Measurements from ENCODE around the gene NRG2. TPM values are rescaled to one million over a fixed set of nuclear protein-coding genes. Genes with fewer than 3 reads are reported as not detected.

The NRG2 gene
- total and polyA plus RNA-seq, 2 of the 8 experiments (the other 6 are each of a cell fraction or from before 2014, with no cell fraction given) = 0.27 to 0.54 TPM

GRCh38 chr5:140037012-140037411 is 6.1 kb downstream of the NRG2 start:
- Histone ChIP-seq H2AK5ac (ENCODE audit: low read depth, low read length) (no peak overlapping the region), H4K91ac (replicated peaks; ENCODE audit: insufficient read length, low read length) (no peak overlapping the region), H3K36me3 (ENCODE audit: control insufficient read depth in 2 of 4, insufficient read depth in 4 of 4, low read length in 3 of 4) (no peaks in the 10 kb centered on the region), H3K18ac (ENCODE audit: extremely low read depth, low read length) (no peak overlapping the region), H2BK15ac (ENCODE audit: low read length) (no peak overlapping the region), H4K8ac (ENCODE audit: extremely low read depth, insufficient read depth, low read length) (no peak overlapping the region), H2BK5ac (ENCODE audit: low read depth, low read length) (no peak overlapping the region), H3K27ac (ENCODE audit: low read depth, low read length) (no peak overlapping the region), H3K9ac (replicated peaks in 1 of 4; ENCODE audit: extremely low read depth in 1 of 4, low read depth in 3 of 4, low read length in 3 of 4) (no peak overlapping the region), H3K79me2 (ENCODE audit: control insufficient read depth in 1 of 2, insufficient read depth in 2 of 2, low read length in 2 of 2) (no peaks in the 10 kb centered on the region), H2BK120ac (replicated peaks; ENCODE audit: low read depth, low read length) (no peak overlapping the region), H4K20me1 (replicated peaks in 1 of 2; ENCODE audit: control insufficient read depth in 1 of 2, insufficient read depth in 2 of 2, low read length in 2 of 2) (peaks cover 0 to 3% of the 10 kb centered on the region in 2 experiments), H2AFZ (ENCODE audit: low read length) (no peak overlapping the region), H2BK12ac (ENCODE audit: low read depth, low read length) (no peak overlapping the region), H3K4me3 (ENCODE audit: extremely low read depth in 1 of 4, insufficient read depth in 2 of 4, low read depth in 3 of 4, low read length in 4 of 4) (no peak overlapping the region), H4K5ac (ENCODE audit: insufficient read length, low read depth, low read length) (no peak overlapping the region), H3K27me3 (replicated peaks in 1 of 4; ENCODE audit: control insufficient read depth in 3 of 4, extremely low read depth in 1 of 4, insufficient read depth in 3 of 4, low read length in 3 of 4) (peaks cover 19 to 37% (median 28%) of the 10 kb centered on the region in 4 experiments), H3K4me1 (replicated peaks in 1 of 4; ENCODE audit: control insufficient read depth in 3 of 4, insufficient read depth in 4 of 4, low read length in 3 of 4) (peaks cover 0 to 3% (median 2%) of the 10 kb centered on the region in 4 experiments; a peak in 5 of 7 replicates), H3K23me2 (ENCODE audit: low read depth, low read length) (peaks cover 3% of the 10 kb centered on the region; the same call in 1 of the 2 replicates), H2BK20ac (ENCODE audit: low read length) (no peak overlapping the region), H3K9me3 (ENCODE audit: insufficient read depth in 2 of 2, low read depth in 1 of 2, low read length in 1 of 2) (no peaks in the 10 kb centered on the region), H3K4me2 (ENCODE audit: insufficient read depth in 1 of 2, low read depth in 2 of 2, low read length in 2 of 2) (no peak overlapping the region), H3K4ac (replicated peaks; ENCODE audit: insufficient read length, low read depth, low read length) (no peak overlapping the region), H3K14ac (ENCODE audit: insufficient read length) (no peak overlapping the region), H3K23ac (ENCODE audit: insufficient read length) (no peak overlapping the region), H3K56ac (replicated peaks; ENCODE audit: insufficient read length, low read depth, low read length) (no peak overlapping the region), H3K79me1 (ENCODE audit: low read depth, low read length) (no peaks in the 10 kb centered on the region)
- DNase-seq (ENCODE audit: low read depth in 1 of 2, low spot score in 2 of 2) (no peak), FAIRE-seq (no peak)
- ChIA-PET POLR2A (ENCODE audit: partially characterized antibody) (no interaction called here), CTCF (ENCODE audit: partially characterized antibody) (interaction anchor here (0.7 kb wide), 1 partner anchor 104 kb away, joined by 3 read pairs; no protein-coding TSS in a partner anchor)
- WGBS, 2 experiments (ENCODE audit: extremely low coverage in 1 of 2, insufficient coverage in 1 of 2, insufficient read length in 1 of 2, insufficient replicate concordance in 2 of 2, low coverage in 1 of 2, low lambda C conversion rate in 2 of 2, missing lambda C conversion rate in 1 of 2) = 80% methylated on average over 4 of the region's 4 CpGs; no CpG with 5 or more reads in 1 of the 2 experiments
- TF ChIP-seq USF2 (IDR thresholded peaks at IDR 0.05; ENCODE audit: low read length) (no peak), SP4 (IDR thresholded peaks at IDR 0.05; ENCODE audit: low read length) (no peak), POU5F1 (IDR thresholded peaks at IDR 0.05; ENCODE audit: low read depth, low read length) (no peak), SIN3A (conservative IDR thresholded peaks at IDR 0.05 in 1 of 2, IDR thresholded peaks at IDR 0.05 in 1 of 2; ENCODE audit: low read depth in 1 of 2, low read length in 2 of 2) (no peak), GTF2F1 (IDR thresholded peaks at IDR 0.05; ENCODE audit: borderline replicate concordance, low read depth, low read length) (no peak), SP2 (IDR thresholded peaks at IDR 0.05; ENCODE audit: low read length) (no peak), JUN (IDR thresholded peaks at IDR 0.05; ENCODE audit: low read depth, low read length) (no peak), BCL11A (IDR thresholded peaks at IDR 0.05; ENCODE audit: low read depth in 2 of 2, low read length in 2 of 2) (no peak), EP300 (IDR thresholded peaks at IDR 0.05; ENCODE audit: borderline replicate concordance in 1 of 2, low read depth in 2 of 2, low read length in 2 of 2) (no peak), POLR2A (IDR thresholded peaks at IDR 0.05; ENCODE audit: control extremely low read depth in 1 of 2, low read depth in 2 of 2, low read length in 2 of 2) (no peak)
- TF ChIP-seq, protein P1, sequence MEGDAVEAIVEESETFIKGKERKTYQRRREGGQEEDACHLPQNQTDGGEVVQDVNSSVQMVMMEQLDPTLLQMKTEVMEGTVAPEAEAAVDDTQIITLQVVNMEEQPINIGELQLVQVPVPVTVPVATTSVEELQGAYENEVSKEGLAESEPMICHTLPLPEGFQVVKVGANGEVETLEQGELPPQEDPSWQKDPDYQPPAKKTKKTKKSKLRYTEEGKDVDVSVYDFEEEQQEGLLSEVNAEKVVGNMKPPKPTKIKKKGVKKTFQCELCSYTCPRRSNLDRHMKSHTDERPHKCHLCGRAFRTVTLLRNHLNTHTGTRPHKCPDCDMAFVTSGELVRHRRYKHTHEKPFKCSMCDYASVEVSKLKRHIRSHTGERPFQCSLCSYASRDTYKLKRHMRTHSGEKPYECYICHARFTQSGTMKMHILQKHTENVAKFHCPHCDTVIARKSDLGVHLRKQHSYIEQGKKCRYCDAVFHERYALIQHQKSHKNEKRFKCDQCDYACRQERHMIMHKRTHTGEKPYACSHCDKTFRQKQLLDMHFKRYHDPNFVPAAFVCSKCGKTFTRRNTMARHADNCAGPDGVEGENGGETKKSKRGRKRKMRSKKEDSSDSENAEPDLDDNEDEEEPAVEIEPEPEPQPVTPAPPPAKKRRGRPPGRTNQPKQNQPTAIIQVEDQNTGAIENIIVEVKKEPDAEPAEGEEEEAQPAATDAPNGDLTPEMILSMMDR (IDR thresholded peaks at IDR 0.05; ENCODE audit: control extremely low read depth in 1 of 3, insufficient read depth in 1 of 3, low read depth in 1 of 3, low read length in 3 of 3) = no peak

Measured in H1 (cell line).